GM10847 (cell line): ENCODE data around the gene NBL1.

Experiments
- POLR2A ChIP-seq: IDR thresholded peaks from 2 replicates; pipeline ENCODE4 v1.6.1; 2011; ENCODE audit not compliant: insufficient read length; ENCODE audit errors: extremely low read depth

Gene NBL1

DNA sequence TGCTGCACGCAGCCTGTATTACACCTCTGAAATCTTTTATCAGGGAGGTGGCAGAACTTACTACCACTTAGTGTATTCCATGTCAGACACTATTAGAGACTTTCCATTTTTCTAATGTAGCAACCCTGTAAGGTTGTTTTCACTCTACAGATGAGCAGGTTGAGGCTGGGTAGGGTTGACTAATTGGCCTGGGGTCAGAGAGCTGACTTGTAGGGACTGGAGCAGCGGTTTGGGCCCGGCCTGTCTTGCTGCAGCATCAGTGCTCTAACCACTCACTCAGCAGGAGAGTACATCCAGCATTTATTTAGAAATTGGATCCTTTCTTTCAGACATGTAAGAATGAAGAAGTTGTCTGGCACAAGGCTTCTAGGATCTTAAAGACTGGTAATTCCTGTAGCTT is 25.7 kb upstream of the NBL1 start:
- no peak for TF ChIP-seq POLR2A

- TF ChIP-seq POLR2A: no peak
These were observed 24.3 kb upstream of the NBL1 start for GRCh38 chr1:19619697-19620384.

DNA sequence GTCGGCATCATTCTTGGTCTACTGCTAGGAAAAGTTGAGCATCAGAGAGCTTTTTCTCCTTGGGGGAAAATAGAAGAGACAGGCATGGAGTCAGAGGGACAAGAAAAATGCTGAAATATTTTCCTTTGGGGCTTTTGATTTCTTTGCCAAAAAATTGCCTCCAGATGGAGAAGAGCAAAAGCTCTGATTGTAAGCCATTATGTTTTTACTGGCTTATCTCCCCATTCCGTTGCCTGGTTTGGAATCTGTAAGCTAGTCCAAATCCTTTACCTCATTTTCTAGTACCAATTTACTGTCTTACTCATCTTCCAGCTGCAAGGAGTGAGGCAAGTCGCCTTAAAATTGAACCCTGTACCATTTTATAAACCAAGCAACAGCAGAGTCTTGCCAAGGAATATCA is 23.3 kb upstream of the NBL1 start:
- no peak for TF ChIP-seq POLR2A

DNA sequence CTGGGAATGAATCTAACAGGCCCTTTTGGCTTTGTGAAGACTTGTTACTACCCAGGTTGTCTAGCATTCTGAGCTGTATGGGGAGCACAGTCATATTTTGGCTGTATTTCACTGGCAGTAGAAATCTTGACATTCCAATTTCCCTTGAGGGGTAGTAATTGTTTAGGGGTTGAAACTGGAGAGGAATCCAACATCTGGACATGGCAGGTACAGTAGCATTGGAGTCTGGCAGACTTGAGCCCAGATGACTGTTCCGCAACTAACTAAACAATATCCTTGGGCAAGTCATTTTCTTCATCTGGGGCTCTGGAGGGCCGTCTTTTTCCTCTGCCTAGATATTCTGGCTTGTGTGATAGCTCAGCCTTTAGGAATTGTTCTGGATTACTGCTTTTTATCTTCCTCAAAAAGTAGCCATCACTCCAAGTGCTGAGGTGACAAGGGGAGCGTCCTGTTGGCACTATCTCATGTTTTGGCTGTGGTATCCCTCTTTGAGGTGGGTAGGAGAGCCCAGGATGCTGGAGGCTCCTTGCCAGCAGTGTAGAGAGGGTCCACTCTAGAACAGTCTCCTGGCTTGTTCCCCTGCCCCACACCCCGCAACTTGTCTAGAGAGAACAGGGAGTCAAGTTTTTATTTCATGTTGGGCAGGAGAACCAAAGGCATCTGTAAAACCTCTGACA is 22.7 kb upstream of the NBL1 start:
- TF ChIP-seq POLR2A: no peak

GRCh38 chr1:19622204-19622603 is 21.9 kb upstream of the NBL1 start:
- no peak for TF ChIP-seq POLR2A

DNA sequence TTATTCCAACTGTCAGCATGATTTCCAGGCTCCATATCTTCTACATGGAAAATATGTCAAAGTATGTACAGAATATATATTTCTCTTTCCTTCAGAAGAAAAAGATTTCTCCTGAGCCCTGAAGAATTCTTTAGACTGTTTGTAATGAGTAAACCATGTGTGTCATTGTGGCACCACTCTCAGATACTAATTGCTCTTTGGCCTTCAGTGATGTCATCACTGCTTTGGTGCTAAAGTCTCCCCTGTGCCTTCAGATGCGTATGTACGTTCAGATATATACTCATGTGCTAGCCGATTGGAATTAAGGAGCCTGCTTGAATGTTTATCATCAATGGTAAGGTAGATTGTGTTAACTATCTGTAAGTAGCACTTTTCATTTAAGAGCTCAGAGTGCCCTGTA is 20.6 kb upstream of the NBL1 start:
- no peak for TF ChIP-seq POLR2A

- TF ChIP-seq POLR2A: no peak
These were observed 18.7 kb upstream of the NBL1 start for GRCh38 chr1:19625291-19625937.

GRCh38 chr1:19628879-19629278 is 15.2 kb upstream of the NBL1 start:
- no peak for TF ChIP-seq POLR2A

- no peak for TF ChIP-seq POLR2A
These were observed 14.8 kb upstream of the NBL1 start for GRCh38 chr1:19629357-19629756.

DNA sequence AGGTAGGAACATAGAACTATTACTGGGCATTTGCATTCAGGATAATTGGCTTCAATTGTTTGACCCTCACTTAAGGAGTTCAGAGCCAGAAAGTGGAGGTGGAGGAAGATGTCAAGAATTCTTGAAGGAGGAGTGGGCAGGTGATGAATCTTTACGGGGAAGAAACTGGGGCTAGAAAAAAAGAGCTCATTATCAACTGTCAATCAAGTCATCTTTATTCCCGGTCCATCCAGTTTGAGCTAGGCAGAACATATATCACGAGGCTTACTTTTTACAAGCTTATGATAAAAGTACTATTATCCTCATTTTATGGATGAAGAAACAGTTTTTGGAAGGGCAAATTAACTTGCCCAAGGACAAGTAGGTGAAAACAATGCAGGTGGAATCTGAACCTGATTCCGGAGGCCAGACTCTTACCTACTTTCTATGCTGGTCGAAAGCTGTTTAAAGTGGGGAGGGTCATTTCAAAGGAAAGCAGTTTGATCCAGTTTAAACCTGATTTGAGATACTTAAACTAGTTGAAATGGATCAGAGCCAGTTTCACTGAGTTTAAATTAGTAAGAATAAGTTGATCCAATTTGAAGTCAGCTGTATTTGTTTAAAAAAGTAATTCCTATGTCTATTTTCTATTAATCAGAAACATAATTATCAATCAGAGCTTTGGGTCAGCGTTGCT is 13.3 kb upstream of the NBL1 start:
- no peak for TF ChIP-seq POLR2A

GRCh38 chr1:19632211-19632610 is 11.9 kb upstream of the NBL1 start:
- no peak for TF ChIP-seq POLR2A

GRCh38 chr1:19633106-19633505 is 11.0 kb upstream of the NBL1 start:
- TF ChIP-seq POLR2A: no peak

DNA sequence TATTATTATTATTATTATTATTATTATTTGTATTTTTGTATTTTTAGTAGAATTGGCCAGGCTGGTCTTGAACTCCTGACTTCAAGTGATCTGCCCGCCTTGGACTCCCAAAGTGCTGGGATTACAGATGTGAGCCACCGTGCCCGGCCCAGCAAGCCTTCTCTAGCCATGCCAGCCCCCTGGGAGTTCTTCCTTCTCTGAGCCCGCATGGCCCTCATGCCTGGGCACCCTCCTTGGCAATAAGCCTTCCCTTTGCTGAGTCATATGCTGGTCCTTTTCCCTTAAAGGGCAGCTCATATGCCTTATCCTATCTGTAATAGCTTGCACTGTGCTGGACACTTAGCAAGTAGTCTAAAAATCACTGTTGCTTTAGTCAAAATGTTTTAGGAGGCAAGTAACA is 8.5 kb upstream of the NBL1 start:
- TF ChIP-seq POLR2A: no peak

DNA sequence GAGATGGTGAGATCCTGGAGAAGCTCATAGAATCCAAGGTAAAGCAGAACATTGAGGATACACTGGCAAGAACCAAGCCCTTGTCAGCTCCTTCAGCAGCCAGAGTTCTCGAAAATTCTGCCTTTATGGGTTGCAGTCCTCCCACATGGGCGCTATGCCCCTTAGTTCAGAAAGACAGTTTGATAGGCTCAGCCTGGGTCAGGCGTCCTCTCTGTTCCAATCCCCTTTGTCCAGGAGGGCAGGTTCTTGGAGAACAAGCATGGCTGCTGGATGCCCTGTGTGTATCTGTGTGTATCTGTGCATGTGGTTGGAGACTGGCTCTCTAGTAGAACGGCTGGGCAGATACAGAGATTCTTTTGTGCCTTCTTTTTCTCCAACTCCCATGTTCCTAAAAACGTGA is 8.0 kb upstream of the NBL1 start:
- TF ChIP-seq POLR2A: no peak

DNA sequence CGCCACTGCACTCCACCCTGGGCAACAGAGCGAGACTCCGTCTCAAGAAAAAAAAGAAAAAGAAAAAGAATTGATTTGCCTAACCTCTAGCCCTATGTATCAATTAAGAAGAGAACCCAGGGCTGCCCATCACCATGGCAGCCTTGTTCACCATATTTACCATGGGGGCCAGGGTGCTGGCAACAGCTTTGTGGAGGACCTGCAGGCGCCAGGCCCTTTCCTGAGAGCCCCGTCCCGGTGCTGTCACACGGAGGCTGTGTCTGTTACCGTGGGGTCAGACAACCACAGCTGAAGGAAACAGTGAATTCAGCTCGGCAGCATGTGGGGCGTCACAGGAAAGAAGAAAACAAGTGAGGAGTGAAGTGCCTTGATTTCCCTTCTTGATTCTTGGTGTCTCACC is 6.5 kb upstream of the NBL1 start:
- TF ChIP-seq POLR2A: no peak

DNA sequence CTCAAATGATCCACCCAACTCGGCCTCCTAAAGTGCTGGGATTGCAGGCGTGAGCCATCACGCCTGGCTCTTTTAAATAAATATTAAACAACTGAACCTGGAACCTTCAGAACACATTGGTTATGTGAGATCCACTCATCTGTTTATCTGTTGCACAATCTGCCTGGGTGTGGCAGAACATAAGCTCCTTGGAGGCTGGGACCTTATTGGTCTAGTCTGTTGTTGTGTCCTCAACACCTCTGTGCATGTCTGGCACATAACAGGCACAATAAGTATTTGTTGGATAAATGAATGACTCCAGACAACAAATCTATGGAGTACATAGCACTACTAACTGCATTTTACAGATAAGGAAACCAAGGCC is 4.1 kb upstream of the NBL1 start:
- no peak for TF ChIP-seq POLR2A
